HG03575 (cell line): ENCODE measurements around the gene IL10.
"Not testable (repeated sequence)": the region's sequence is repeated elsewhere in the genome, so short reads cannot be mapped to it uniquely, and the experiment has no call there.

Experiments used
- ATAC-seq: cut with Tn5 transposase; IDR thresholded peaks from one replicate; pipeline ENCODE4 v1.9.1; 2021; ENCODE audit not compliant: unreplicated experiment, insufficient number of reproducible peaks, low FRiP score; ENCODE audit errors: extremely low read depth

The IL10 gene

DNA sequence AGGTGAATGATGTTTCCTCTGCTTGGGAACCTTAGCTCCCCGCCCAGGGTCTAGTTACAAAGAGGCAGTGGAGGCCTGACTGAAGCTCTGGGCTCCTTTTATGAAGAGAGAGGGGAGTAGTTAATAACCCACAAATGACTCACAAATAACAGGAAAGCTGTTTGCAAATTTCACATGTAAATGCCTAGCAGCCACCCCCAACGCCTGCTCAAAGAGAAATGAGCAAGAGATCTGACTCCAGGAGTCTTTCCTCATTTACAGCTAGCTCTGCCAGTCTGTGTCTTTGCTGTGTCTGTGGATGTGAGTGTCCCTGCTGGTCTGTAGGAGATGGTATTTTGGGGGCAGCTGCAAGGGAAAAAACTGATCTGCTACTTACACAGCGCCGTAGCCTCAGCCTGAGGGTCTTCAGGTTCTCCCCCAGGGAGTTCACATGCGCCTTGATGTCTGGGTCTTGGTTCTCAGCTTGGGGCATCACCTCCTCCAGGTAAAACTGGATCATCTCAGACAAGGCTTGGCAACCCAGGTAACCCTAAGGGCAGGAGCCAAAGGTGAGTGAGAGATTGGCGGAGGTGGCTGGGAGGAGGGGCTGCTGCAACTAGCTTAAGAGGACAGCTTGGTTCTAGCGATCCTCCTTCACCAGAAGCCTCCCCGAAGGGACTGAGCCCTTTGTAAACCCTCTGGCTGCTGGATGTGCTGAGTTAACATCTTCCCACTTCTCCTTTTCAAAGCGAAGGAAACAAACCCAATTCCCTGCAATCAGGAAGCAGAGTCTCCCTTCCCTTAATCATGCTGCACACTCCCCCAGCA, 1.6 kb downstream of the IL10 start, which contains the start of gene IL19:
IL19 (plus strand) TSS at position 243 of the 807 bp plus-strand sequence. CDS start 65,890 bp downstream, outside the sequence.
- no peak for ATAC-seq

DNA sequence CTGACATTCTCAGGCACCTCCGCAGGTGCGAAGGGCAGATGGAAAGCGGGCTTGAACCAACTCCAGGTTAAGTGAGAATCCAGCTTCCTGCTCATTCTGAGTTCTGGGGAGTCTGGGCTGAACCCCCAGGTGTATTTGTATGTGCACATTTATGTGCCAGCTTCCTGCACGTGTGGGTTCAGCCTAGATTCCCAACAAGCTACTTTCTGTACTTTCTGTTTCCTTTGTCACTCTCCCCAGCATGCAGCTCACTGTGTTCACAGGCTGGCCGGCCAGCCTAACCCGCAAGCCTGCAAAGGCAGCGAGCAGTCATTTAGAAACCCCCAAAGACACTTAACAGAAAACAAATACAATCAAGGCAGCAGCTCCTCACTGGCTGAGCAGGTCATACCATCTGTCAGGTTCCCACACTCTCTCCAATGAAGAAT, 3.0 kb downstream of the IL10 start:
- ATAC-seq = peak; percentile 41

DNA sequence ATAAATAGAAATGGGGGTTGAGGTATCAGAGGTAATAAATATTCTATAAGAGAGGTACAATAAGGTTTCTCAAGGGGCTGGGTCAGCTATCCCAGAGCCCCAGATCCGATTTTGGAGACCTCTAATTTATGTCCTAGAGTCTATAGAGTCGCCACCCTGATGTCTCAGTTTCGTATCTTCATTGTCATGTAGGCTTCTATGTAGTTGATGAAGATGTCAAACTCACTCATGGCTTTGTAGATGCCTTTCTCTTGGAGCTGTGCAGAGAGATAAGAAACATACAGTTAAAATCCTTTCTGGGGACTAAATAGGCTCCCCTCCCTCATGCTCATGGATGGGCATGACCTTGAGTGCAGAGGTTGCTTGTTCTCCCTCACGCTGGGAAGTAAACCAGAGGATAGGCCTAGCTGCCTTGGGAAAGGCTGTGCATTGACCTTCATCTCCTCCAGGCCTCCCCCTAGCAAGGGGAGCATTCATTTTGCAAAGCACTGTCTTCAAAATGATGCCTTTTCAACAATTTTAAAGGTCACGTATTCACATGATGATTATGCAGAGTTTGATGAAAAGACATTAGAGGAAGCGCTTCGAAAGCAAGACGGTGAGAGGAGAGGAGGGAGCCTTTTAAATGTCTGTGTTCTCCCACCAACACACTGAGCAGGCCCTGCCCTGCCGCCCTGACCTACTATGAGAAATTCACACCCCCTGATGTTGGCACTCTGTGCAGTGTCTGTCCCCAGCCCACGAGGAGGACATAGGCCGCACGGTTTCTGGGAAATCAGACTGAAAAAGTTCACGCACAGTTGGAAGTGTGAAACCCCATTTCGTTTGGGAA, 3.6 kb downstream of the IL10 start:
- no peak for ATAC-seq

DNA sequence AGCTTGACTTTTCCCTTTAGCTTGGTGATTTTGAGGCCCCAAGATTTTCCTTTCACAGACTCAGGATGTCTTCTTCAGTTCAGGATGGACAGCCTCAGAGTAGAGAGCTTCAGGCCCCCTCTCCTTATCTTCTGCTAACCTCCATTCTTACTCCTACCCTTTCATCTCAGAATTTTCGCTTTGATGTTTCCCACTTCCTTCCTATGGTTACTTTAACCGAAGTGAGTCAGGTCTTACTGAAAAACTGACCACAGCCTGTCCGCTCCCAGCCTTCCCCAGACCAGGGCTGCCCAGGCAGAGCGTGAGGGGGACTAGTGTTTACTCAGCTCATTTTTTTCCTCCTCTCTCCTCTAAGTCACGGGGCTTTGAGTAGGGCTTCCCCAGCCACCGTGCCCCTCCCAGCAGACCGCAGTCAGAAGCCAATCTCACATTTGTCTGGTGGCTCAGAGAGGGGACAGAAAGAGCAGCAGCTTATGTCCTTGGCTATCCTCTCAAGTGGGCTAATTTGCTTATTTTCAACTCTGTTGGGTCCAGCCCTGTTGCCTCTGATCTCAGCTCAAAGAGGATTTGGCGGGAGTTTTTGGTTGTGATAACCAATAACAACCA, 5.9 kb downstream of the IL10 start:
- ATAC-seq = peak; percentile 51

DNA sequence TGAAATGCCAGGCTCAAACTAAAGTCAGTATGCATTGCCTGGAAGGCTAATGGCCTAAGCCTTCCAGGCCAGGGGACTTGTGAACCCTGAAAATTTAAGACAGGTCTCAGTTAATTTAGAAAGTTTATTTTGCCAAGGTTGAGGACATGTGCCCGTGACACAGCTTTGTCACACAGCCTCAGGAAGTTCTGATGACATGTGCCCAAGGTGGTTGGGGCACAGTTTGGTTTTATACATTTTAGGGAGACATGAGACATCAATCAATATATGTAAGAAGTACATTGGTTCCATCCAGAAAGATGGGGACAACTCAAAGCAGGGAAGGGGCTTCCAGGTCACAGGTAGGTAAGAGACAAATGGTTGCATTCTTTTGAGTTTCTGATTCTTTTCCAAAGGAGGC, 6.5 kb downstream of the IL10 start:
- not testable (repeated sequence) for ATAC-seq

DNA sequence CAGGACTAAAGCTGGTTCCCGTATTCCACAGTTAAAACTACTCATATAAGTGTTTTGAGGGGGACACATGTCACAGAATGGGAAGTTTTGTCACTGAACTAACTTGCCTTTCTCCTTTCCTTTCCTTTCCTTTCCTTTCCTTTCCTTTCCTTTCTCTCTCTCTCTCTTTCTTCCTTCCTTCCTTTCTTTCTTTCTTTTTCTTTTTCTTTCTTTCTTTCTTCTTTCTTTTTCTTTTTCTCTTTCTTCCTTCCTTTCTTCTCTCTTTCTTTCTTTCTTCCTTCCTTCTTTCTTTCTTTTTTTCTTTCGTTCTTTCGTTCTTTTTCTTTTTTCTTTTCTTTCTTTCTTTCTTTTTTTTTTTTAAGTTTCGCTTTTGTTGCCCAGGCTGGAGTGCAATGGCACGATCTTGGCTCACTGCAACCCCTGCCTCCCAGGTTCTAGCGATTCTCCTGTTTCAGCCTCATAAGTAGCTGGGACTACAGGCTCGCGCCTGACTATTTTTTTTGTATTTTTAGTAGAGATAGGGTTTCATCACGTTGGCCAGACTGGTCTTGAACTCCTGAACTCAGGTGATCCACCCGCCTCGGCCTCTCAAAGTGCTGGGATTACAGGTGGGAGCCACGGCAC, 9.4 kb downstream of the IL10 start:
- ATAC-seq = not testable (repeated sequence)

DNA sequence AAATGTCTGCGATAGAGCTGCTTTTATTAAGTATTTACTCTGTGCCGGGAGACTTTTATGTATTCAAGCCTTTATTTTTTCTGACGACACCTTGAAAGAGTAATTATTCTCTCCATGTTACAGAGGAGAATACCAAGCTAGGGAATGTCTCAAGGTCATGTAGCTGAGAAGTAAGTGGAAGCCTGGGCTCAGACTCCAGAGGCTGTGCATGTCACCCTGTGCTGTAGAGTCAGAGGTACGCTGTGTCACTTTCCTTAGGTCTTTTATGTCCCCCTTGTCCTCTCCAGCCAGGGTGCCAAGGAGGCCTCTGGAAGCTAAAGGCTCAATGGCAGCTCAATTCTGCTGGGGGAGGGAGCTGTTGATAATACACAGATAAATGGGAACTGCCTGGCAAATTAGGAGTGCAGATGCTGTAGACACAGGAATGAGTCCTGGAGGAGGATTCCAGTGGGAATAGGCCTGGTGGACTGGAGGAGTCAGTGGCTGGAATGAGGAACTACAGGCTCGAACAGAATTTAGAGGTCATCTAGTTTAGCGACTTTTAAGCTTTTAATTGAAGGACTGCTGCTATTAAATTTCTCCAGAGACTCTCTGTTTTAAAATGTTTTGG, 11.0 kb downstream of the IL10 start:
- no peak for ATAC-seq

DNA sequence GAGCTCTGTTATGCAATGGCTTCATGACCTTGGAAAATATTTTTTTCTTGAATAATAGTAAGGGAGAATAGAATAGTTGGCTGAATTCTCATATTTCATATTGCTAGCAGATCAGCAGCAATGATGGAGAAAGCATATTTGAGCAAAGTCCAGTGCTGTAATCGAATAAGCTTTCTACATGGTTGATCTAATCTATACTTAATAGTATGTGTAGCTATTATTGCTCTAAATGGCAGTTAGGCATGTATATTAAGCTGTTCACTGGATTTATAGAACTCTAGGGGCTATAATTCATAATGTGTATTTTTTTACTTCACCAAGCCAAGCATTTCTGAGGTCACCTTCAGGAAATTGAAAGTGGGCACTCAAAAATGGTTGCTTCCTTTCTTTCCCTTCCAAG, 11.7 kb downstream of the IL10 start:
- ATAC-seq = no peak

DNA sequence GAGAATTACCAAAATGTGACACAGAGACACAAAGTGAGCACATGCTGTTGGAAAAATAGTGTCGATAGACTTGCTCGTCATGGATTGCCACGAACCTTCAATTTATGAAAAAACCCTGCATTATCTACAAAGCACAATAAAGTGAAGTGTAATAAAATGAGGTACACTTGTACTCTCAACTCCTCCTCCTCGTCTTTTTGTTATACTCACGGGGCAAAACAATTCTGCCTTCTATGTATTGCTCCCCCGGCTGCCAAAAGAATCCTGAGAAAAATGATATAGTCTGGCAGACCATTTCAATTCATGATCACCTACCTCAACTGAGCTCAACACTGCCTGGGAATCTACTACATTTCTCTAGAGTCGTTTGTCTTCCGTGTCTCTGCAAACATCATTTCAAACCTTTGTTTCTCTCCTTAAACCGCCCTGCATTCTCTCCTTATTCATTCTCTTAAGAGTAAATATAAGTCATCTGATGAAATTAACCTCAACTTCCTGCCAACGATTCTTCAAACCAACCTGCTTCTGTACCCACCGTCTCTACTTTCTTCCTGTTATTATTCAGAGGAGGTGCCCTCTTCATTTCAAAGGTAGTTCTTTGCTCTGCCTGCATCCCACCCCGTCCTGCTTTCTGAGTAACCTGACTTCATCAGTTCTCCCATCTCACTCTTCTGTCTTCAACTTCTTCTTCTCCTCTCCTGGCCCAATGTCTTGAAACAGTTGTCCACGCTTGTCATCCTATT, 14.6 kb downstream of the IL10 start:
- ATAC-seq = no peak

DNA sequence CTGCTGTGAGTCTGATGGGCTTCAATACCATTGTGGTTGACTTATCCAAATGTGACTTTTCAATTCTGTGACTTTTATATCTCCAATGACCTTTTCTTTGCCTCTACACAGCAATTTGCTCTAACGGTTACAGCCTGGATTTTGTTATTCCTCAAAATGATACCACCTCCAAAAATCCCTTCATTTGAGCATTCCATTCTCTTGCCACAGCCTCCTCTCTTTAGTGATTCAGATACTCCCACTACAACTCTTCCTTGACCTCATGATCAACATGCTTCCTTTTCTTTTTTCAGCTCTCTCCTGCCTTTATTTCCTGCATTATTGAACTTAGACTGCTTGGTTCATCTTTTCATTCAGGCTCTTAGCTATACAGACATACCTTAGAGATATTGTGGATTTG, 18.3 kb downstream of the IL10 start:
- ATAC-seq = no peak

DNA sequence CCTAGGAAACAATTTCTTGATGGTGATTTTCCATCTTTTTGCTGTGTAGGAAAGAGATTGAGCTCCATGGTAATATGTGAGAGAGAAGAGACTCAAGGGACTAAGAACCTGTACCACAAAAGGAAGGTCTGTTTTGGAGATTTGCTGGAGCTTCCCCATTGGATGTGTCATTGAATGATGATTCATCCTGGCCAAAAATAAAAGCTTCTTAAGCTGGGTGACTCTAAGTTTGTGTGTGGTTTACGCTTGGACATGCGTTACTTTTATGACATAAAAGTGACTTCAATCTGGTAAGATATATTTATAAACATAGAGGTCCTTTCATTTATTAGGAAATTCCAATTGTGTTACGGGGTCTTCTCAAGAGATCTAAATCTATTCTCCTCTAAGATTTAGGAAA, 19.2 kb downstream of the IL10 start:
- ATAC-seq = no peak

DNA sequence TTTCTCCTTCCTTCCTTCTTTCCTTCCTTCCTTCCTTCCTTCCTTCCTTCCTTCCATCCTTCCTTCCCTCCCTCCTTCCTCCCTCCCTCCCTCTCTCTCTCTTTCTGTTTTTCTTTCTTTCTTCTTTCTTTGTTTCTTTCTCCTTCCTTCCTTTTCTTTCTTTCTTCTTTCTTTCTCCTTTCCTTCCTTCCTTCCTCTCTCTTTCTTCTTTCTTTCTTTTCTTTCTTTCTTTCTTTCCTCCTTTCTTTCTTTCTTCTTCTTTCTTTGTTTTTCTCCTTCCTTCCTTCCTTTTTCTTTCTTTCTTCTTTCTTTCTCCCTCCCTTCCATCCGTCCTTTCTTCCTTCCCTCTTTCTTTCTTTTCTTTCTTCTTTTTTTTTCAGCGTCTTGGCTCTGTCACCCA, 19.8 kb downstream of the IL10 start:
- no peak for ATAC-seq

DNA sequence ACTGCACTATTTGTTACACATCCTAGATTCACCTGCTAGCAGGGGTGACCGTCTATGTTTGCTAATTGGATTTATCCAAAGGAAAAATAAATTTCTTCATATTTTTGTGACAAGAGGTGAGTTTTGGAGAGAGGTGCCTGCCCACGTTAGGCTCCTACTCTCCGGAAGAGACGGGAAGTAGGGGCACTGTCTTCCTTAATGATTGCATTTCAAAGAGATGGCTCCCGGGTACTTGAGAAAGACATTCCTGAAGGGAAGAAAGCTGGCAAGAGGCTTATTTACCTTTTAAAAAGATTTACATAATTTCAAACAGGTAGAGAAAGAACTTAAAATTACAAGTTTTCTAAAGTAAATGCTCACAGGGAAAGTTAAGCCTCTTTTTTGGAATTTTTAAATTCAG, 20.4 kb downstream of the IL10 start:
- no peak for ATAC-seq

DNA sequence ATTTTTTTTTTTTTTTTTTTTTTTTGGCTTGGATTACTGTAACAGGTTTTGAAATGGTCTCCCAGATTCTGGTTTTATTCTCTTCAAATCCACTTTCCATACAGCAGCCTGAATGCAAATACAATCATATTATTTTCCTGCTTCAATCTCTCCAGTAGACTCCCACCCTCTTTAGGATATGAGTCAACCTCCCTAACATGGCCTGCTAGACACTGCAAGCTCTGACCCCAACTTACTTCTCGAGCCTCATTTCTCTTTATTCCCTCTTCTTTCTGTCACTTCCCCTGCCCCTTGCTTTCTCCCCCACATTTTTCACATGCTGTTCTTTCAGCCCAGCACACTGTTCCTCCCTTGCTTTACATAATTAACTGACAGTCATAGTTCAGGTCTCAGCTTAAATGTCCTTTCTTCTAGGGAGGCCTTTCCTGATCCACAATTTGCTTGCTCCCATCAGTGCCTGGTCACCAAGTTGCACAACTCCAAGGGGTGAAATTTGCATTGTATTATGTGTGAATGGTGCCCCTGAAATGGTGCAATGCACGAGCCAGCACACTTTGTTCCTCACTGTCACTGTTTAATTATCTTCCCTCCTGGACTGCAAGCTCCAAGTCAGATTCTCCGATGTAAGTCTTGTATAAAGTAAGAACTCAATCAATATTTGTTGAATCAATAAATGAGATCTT, 23.8 kb downstream of the IL10 start:
- no peak for ATAC-seq

DNA sequence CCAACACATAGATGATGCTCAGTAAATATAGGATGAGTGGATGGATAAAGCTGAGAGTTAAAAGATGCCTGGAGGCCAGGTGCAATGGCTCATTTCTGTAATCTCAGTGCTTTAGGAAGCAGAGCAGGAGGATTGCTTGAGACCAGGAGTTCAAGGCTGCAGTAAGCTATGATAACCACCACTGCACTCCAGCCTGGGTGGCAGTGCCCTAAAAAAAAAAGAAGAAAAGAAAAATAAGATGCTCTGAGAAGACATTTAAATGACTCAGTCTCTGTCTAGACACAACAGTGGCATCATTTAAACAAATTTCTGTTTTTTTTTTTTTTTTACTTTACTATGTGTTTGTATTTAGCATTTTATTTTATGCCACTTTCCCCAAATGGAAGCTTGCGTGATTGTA, 27.0 kb downstream of the IL10 start:
- ATAC-seq = no peak

DNA sequence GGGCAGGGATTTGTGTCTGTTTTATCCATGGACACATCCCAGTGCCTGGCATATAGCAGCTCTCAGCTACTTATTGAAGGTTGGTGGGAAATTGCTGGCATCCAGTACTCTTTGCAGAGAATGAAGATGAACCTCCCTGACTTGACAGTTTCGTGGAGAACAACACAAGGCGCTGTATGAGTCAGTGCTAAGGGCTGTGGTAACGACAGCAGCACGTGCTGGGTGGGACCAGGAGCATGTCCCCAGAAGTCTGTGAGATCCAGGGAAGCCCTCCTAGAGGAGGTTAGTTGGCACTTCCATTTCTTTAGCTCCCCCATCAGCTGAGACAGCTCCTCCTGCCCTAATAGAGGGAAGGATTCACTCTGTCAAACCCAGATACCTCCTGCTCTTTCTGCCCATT, 27.6 kb downstream of the IL10 start:
- no peak for ATAC-seq

DNA sequence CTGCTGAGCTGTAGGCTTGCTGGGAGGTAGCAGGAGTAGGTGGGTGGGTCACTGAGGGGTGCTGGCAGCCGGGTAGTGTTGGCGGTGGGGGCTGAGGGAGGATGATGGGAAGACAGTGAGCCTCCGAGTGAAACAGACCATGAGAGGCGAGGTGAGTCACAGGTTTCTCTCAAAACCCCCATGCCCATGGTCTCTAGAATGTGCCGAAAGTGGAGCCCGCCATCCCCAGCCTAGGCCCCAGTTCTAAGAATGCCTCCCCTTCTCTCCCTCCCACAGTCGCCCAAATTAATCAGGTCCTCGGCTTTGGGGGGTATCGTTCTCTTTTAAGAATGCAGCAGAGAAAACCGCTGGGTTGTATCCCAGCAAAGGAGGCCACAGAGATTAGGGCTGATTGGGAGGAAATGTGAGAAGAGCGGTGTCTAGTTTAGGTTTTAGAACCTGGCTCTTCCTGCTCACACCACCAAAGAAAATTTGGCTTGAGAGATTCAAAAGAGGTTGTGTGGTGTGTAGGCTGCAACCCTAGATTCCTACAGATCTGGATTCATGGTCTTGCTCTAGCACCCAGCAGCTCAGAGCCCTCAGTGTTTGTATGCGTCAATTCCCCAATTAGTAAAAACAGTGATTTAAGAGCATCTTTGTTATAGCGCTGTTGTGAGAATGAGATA, 29.4 kb downstream of the IL10 start:
- ATAC-seq = no peak
